ENCODE measurements around the gene JADE1.

JADE1 gene

GRCh38 chr4:128819082-128819742, 9.7 kb downstream of the JADE1 start:
- DNase-seq (ENCODE audit: low read depth): no peak
- TF ChIP-seq CTCF (IDR thresholded peaks at IDR 0.05; ENCODE audit: low read depth, low read length, missing control alignments): no peak
- no peak overlapping the region for H3K4me3 ChIP-seq (ENCODE audit: low read depth, low read length)

DNA sequence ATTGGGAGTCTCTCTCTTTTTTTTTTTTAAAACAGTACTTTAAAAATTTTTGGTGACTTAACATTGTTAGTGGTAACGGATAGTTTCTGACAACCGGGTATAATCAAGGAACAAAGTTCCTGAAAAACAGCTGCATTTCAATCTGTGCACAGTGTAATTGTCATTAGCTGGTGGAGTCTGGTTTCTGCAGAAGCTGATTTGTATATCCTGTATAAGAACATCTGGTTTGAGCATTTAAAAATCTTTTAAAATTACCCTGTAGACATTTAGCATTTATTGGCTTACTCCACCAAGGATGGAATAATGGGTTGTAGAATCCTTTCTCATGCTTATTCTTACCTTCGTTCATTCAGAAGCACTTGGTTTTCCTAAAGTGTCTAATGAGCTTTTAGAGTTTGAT, 11.2 kb downstream of the JADE1 start:
- TF ChIP-seq CTCF (IDR thresholded peaks at IDR 0.05; ENCODE audit: low read depth, low read length, missing control alignments): no peak
- no peak for DNase-seq (ENCODE audit: low read depth)
- H3K4me3 ChIP-seq (ENCODE audit: low read depth, low read length): no peak overlapping the region

- no peak for DNase-seq (ENCODE audit: low read depth)
- no peak overlapping the region for H3K4me3 ChIP-seq (ENCODE audit: low read depth, low read length)
- TF ChIP-seq CTCF (IDR thresholded peaks at IDR 0.05; ENCODE audit: low read depth, low read length, missing control alignments): no peak
Observed at GRCh38 chr4:128821151-128821550, 11.7 kb downstream of the JADE1 start.

GRCh38 chr4:128823025-128823661, 13.6 kb downstream of the JADE1 start:
- TF ChIP-seq CTCF (IDR thresholded peaks at IDR 0.05; ENCODE audit: low read depth, low read length, missing control alignments): no peak
- no peak overlapping the region for H3K4me3 ChIP-seq (ENCODE audit: low read depth, low read length)
- no peak for DNase-seq (ENCODE audit: low read depth)

DNA sequence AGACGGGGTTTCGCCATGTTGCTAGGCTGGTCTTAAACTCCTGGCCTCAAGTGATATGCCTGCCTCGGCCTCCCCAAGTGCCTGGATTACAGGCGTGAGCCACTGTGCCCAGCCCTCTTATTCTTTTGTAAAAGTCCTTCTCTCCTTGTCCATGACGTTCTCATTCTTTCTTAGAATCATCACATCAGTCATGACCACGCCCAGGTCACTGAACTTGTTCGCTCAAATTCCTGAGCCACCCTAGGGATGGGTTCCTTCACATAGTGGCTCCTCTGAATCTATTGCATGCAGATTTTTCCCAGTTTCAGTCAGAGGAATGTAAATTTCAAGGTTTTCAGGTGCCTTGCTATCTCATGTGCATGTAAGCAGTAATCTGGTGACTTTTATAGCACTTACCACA, 15.7 kb downstream of the JADE1 start:
- no peak for DNase-seq (ENCODE audit: low read depth)
- no peak overlapping the region for H3K4me3 ChIP-seq (ENCODE audit: low read depth, low read length)

GRCh38 chr4:128827296-128827695, 17.8 kb downstream of the JADE1 start:
- no peak for TF ChIP-seq CTCF (IDR thresholded peaks at IDR 0.05; ENCODE audit: low read depth, low read length, missing control alignments)
- H3K4me3 ChIP-seq (ENCODE audit: low read depth, low read length): no peak overlapping the region
- no peak for DNase-seq (ENCODE audit: low read depth)

More for the DNA sequence above, 15.7 kb downstream of the JADE1 start:
- TF ChIP-seq CTCF (IDR thresholded peaks at IDR 0.05; ENCODE audit: low read depth, low read length, missing control alignments): no peak
